NCI-H524 (cell line): Measurements from ENCODE around the gene UMODL1.

ENCODE experiments used
- DNase-seq, 2 experiments: peaks; one replicate each; lab custom pipeline; 2025; lab: John Stamatoyannopoulos, UW

The UMODL1 gene

DNA sequence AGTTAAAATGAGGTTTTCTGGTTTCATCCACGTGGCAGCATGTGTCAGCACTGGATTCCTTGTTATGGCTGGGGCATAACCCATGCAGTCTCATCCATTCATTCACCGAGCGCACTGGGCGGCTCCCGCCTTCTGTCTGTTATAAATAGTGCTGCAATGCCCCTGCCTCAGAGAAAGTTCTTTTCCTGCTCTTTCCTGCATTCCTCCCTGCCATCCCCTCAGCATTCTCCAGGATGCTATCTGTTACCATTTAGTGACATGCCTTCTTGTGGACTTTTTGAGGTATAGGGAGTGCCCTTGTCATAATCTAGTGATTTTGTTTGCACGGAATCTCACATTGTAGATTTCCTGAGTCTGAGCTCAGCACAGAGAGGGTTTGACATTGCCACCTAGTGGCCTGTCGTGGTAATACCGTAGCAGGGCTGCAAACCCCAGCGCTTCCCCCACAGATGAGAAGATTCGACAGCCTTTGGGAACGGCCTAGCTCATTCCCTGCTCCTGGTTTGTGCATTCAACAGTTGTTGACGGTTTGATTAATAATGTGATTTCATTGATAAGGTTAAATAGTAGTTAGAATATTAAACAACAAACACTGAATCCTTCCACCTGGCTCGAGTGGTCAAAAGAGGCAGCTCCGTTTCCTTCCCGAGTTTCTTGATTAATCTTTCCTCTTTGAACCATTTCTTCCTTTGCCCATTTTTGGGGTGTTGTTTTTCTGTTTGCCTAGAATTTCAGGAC is 46.3 kb downstream of the UMODL1 start:
- DNase-seq, result peak; percentile 38 to 73

DNA sequence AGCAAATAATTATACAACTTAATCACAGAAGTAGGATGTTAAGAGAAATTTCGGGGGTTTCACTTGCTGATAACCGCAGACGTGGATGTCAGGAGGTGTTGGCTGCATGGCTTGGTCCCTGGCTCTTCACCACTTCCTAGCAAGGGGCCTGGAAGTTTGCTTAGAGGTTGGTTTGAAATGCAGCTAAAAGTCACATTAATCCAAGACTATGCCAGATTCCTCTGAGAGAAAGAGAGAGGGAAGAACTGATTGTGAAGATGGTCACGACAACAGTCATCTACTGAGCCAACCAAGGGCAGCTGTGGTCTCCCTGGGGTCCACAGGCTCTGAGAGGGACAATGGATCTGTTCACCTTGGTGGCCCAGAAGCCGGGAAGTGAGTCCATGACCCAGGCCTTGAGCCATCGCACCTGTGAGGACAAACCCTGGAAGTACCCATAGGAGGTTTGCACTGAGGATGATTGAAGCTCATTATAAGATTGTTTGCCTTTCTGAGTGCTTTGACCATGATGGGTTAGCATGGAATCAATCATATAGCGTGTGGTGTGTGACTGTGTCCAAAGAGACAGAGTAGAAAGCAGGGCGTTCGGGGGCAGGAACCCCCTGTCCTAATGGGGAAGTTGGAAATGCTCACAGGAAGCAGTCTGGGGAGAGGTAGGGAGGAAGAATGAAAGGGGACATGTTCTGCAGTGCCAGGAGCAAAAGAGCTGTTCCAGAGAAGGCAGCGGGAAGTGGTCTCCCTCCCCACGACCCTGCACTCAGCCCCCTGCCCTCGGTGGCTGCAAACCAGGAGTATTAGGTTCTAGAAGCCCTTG is 47.1 kb downstream of the UMODL1 start:
- no peak for DNase-seq

DNA sequence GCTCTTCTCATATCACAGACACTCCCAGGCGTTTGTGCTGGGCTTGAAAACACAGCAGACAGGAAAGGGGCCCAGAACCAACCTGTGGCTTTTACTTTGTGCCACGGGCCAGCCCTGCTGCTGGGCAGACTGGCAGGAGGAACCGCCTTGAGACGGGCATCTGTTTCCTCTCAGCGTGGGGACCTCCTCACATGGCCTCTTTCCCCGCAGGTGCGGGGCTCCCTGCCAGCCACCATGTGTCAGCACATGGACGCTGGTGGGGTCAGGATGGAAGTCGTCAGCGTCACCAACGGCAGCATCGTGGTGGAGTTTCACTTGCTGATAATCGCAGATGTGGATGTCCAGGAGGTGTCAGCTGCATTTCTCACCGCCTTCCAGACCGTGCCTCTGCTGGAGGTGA is 47.8 kb downstream of the UMODL1 start:
- DNase-seq, result peak in 1 of 2 experiments; percentile 43

DNA sequence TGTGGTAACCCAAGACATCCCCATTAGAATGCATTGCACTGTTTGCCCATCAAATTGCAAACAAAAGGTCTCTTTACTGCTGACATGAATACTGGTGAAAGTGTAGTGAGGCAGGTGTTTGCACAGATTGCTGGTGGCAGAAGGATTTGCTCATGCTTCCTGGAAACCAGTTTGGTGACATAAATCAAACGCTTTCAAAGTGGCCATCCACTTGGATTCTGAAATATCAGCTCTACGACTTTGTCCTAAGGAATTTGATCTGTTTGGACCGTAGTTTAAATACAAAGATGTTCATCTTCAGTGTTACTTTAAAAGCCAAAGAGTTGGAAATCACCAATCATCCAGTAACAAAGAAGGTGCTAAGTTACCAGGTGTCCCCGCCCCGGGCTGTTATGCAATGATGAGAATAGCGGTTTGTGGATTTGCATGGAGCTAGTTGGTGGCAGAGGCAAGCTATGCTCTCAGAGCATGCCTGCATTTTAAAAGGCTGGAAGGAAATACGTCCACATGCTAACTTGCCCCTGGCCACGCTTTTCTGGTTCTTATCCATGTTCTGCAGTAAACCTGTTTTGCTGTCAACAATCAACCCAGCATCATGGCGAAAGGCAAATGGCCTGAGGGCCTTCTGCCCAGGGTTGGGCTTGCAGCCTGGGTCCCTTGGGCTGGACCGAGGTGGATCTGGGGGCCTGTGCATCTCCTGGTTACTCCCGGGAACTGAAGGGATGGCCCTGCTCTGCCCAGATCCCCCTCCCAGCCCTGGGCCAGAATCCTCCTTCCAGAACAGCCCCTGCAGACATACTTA is 49.2 kb downstream of the UMODL1 start:
- peak in 1 of 2 experiments; percentile 67 for DNase-seq

DNA sequence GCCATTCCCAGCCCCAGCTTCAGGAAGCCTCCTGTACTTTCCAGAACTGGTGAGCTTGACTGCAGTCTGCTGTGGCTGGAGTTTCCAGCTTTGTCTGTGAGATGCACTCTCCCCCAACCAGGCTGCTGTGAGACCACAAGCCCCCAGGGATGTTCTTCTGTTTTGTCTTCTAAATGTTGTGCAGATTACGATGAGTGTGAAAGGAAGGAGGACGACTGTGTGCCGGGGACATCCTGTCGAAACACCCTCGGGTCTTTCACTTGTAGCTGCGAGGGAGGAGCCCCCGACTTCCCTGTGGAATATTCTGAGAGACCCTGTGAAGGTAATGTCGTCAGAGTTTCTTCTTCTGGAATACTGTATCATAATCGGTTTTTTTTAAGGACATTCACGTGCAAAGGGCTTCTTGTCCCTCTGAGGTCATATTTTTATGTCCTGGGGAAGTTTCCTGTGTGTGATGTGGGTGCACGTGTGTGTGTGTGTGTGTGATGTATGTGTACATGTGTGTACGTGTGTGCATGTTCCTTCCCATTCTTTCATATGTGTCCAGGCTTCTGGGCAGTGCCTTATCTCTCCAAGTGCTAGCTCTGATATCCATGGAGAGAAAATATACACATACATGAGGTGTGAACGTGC is 49.9 kb downstream of the UMODL1 start:
- no peak for DNase-seq

DNA sequence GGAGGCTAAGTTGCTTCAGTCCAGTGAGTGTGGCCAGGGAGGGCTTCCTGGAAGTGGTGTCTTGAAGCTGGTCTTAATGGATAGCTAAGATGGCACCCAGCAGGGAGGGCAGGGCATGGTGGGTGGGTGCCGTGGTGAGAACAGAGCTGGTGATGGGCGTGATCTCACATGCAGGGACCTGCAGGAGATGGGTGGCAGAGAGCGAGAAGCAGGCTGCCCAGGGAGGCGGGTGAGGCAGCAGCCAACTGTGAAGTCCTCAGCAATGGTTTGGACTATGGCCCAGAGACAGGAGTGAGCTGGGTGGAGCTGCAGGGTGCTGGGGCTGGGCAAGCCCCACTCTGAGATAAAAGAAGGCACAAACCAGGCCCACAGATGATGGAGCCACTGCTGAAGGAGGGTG is 50.7 kb downstream of the UMODL1 start:
- DNase-seq, result no peak

DNA sequence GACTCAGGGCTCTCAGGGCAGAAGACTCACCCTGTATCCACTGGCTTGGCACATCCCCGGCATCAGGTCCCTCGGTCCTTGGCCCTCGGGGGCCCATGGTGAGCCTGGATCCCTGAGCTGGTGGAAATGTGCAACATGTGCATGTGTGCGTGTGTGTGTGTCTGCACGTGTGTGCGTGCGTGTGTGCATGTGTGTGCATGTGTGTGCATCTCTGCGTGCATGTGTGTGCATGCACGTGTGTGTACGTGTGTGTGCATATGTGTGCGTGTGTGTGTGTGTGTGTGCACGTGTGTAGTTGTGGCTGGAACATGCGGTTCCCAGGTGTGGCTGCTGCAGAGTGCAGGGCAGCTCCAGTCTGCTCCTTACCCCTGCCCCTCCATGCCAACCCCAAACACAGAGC is 51.3 kb downstream of the UMODL1 start:
- DNase-seq, result no peak

DNA sequence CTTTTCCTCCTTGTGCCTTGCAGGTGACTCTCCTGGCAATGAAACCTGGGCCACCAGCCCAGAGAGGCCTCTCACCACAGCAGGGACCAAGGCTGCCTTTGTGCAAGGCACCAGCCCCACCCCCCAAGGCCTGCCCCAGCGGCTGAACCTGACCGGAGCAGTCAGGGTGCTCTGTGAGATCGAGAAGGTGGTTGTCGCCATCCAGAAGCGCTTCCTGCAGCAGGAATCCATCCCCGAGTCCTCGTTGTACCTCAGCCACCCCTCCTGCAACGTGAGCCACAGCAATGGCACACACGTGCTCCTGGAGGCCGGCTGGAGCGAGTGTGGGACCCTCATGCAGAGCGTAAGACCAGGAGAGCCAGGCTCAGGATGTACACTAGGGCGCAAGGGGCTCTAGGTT is 51.7 kb downstream of the UMODL1 start:
- DNase-seq, result no peak

DNA sequence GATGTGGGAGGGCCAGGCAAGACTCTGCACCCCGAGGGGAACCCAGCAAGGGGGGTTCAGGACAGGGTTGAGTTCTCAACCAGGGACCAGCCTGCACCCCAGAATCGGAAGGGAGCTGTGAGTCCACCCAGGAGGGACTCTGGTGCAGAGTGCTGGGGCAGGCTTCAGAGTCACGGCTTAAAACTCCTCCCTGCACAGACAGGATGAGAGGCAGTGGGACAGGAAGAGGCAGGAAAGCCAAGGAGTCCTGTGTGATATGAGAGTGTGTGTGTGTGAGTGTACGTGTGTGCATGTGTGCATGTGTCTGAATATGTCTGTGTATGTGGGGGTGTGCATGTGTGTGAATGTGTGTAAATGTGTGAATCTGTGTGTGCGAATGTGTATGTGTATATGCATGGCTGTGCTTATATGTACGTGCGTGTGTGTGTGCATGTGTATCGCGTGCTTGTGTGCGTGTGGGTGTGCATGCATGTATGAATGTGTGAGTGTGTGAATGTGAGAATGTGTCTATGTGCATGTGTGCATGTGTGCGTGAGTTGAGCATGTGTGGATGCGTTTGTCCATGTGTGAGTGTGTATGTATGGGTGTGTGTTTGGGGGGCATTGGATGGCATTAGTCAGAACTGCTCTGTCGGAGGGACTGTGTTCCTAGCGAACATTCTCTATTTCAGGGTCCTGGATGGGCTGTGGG is 52.2 kb downstream of the UMODL1 start:
- no peak for DNase-seq

DNA sequence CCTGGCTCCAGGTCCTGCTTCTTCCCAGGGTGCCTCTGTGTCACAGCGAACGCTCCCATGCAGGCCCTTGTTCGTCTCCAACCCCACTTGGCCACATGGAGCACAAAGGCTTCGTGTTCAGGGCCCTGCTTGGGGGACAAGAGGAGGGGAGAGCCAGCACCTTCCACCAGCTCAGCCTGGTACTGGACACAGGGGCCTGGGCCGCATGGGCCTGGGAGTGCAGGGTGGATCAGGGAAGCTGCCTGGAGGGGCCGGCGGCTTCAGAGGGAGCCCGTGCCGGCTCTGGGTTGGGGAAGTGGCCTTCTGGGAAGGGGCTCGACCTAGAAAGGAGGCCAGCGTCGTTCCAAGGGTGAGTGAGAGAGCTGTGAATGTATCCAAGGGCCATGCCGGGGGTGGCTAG is 53.0 kb downstream of the UMODL1 start:
- DNase-seq, result no peak

DNA sequence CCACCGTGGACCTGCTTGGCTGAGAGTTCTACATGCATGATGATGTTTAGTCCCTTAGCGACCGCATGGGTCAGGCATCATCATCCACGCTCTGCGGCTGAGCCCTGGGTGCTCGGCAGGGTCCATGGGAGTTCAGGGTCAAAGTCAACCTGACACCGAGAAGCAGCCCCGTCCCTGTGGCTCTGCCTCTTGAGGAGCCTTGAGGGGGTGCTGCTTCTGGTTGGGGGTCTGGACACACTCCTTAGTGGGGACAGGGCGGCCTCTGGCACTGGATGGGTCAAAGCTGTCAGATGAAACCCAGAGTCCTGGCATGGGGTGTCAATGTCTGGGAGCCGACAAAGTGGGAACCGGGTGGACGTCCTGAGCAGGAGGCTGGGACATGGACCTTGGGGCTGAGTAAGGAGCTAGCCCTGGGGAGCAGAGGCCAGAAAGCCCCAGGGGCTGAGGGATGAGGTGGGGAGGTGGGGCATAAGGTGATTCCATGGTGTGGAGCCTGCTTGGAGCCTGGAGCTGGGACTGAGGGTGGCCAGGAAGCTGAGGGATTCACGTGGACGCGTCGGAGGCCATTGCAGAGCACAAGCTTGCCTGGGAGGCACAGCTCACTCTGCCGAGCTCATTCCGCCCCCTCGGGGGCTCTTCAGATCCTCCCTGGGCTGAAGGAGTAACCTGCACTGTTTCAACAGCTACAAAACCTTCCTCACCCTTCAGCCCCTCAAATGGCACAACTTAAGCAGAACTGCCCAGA is 53.9 kb downstream of the UMODL1 start:
- no peak for DNase-seq

DNA sequence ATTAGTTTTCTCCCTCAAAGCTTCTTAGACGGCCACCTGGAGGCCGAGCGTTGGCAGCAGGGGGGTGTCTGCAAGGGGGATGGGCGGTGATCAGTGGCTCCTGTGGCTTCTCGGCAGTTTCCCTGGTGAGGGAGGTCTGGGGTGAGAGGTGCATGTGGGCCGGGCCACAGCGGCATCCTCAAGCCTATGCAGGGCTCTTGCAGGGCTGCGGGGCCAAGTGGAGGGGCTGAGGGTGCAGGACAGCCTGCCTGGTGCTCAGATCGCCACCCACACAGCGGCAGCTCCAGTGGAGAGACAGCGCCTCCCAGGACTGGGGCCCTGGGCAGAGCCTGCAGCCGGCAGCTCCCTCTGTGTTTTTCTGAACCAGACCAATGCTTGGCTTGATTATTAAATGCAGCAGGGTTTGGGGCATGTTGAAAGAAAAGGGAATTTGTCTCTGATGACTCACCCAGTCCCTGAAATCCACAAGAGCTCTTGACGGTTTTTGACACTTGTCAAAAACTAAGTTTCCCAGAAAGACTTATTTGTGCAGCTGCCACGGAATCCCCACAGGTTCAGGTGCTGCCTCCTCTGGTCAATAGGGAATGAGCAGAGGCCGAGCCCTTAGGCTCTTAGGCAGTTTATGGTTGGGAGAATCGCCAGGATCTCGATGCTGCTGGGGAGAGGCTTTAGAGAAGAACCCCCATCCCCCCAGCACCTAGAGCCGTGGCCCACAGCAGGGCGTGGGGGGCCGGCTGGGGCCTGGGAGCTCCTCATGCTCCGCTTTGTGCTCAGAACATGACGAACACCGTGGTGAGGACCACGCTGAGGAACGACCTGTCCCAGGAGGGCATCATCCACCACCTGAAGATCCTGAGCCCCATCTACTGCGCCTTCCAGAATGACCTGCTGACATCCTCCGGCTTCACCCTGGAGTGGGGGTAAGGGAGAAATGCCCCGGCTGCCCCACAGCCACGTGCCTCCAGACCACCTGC is 54.7 kb downstream of the UMODL1 start:
- peak in 1 of 2 experiments; percentile 20 for DNase-seq

DNA sequence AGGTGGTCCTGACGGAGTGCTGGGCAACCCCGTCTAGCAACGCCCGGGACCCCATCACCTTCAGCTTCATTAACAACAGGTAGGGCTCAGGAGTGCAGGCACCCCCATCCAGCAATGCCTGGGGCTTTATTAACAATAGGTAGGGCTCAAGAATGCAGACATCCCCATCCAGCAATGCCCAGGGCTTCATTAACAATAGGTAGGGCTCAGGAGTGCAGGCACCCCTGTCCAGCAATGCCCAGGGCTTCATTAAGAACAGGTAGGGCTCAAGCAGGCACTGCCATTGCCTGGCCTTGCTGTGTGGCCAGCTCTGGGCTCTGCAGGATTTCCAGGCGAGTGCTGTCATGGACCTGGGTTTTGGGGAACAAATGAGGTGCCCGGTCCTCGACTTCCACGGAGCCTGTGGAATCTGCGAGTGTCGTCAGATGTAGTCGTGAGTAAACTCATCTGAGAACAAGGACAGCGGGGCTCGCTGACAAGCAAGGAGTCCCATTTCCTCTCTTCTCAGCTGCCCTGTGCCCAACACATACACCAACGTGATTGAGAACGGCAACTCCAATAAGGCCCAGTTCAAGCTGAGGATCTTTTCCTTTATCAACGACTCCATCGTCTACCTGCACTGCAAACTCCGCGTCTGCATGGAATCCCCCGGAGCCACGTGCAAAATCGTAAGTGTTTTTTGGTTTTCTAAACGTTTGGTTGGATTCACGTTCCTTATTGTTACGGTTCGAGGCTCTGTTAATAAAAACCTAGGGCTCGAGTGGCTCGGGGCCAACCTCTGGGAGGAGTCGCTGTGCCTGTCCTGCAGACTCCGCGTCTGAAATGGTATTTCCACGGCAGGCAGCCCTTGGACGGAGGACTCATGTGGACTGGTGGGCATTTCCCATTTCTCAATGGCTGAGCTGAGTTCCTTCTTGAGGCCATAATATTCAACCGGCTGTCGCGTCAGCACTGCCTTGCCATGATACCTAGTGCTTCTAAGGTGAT is 56.3 kb downstream of the UMODL1 start:
- DNase-seq, result no peak

DNA sequence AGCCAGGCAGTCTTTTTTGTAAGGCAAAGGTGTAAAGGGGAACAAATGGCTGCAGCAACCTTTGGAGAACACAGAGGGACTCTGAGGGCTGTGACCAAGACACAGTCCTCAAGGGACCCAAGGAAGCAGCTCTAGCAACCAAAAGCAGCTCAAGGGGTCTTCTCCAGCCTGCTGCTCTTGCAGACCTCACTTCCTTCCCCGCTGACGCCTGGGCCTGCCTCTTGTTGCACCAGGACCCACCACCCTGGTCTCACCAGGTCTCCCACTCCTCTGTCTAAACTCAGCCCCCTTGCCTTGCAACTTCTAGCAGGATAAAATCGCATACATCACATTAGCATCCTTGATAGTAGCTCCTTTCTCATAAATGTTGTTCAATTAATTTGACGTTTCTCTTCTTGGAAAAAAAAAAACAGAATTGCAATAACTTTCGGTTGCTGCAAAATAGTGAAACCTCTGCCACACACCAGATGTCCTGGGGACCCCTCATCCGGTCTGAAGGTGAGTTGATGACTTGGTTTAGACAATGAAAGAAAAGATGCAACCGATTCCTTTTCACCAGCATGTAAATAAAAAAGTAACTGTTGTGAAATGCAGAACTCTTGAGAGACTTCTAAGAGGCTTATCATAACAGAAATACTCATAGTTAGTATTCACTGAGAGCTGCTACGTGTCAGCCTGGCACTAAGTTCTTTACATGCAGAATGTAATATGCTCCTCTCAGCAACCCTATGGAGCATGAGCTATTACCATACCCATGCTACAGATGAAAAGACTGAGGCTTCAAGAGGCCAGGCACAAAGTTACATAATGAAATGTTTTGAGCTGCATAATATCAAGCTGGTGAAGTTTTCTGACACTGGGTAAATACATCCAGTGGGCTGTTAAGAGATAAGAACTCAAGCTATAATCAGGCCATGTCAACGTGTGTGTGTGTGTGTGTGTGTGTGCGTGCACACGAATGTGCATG is 58.5 kb downstream of the UMODL1 start:
- DNase-seq, result no peak

DNA sequence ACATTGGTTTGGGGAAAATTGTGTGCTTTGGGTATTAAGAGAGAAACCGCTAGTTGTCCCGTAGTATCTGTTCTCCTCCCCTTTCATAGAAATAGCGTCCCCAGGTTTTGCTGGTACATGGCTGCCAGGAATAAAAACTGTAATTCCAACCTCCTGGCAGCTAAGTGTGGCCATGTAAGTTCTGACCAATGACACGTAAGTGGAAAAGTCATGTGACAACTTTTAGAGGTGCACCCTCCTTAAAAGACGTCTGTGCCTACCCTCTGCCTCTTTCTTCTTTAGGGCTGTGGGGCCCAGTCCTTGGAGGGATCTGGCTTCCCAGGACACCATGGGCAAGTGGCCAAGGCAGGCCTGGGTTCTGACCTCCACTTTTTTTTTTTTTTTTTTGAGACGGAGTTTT is 59.3 kb downstream of the UMODL1 start:
- no peak for DNase-seq

DNA sequence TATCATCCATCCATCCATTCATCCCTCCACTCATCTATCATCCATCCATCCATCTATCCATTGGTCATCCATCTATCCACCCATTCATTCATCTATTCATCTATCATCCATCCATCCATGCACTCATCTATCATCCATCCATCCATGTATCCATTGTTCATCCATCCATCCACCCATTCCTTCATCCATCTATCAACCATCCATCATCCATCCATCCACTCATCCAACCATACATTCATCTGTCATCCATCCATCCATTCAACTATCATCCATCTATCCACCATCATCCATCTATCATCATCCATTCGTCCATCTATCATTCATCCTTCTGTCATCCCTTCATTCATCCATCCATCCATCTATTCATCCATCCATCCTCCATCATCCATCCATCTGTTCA is 61.1 kb downstream of the UMODL1 start:
- DNase-seq, result no peak

DNA sequence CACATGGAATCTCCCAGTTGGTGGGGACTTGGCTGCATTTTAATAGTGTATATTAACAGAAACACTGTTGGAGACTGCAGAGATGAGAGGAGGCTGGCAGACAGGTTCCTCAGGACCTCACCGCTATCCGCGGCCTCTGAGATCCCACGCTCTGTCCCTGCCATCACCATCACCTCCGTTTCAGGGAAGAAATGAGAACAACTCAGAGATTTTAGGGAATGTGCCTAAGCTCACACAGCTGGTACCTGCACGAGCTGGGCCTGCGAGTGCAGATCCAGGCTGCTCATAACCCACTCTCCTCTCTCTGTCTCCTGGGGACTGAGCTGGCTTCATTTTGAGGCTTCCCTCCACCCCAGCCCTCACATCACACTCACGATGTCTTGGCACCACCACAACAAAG is 62.0 kb downstream of the UMODL1 start:
- no peak for DNase-seq
